ENCODE results near the gene TIMM29. TPM values are rescaled to one million over a fixed set of nuclear protein-coding genes. Genes with fewer than 3 reads are reported as not detected.

TIMM29 gene
- total RNA-seq, 1 donor from 2014 or later = 42.1 TPM

GRCh38 chr19:10887616-10888367 is 40.8 kb upstream of the TIMM29 start:
- Histone ChIP-seq H3K36me3 (ENCODE audit: control insufficient read depth, insufficient read depth, low read length) (peaks cover 2% of the 10 kb centered on the region), H3K4me3 (ENCODE audit: low read depth, low read length) (no peak overlapping the region), H3K27me3 (ENCODE audit: control insufficient read depth, insufficient read depth, low read length) (no peaks in the 10 kb centered on the region)
- peak; percentile 33 for DNase-seq (ENCODE audit: low read depth)
- FAIRE-seq = no peak
- no peak for TF ChIP-seq CTCF (IDR thresholded peaks at IDR 0.05; ENCODE audit: insufficient read depth, low read length, severe bottlenecking)

GRCh38 chr19:10888421-10888866 is 40.2 kb upstream of the TIMM29 start:
- no peaks in the 10 kb centered on the region for H3K36me3 ChIP-seq (ENCODE audit: control insufficient read depth, insufficient read depth, low read length)
- H3K4me3 ChIP-seq (ENCODE audit: low read depth, low read length) = no peak overlapping the region
- H3K27me3 ChIP-seq (ENCODE audit: control insufficient read depth, insufficient read depth, low read length) = no peaks in the 10 kb centered on the region
- TF ChIP-seq CTCF (IDR thresholded peaks at IDR 0.05; ENCODE audit: insufficient read depth, low read length, severe bottlenecking) = no peak
- DNase-seq (ENCODE audit: low read depth) (no peak), FAIRE-seq (no peak)

DNA sequence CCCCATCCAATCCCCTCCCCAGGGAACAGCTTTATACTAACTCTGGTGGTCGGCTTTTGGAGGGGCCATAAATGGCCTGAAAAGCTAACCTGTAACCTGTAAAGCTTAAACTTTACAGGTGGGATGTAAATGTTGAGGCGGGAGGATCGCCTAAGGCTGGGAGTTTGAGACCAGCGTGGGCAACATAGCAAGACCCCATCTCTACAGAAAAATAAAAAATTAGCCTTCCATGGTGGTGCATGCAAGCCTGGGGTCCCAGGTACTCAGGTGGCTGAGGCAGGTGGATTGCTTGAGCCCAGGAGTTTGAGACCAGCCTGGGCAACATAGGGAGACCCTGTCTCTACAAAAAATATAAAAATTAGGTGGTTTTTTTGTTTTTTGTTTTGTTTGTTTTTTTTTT is 38.7 kb upstream of the TIMM29 start:
- no peak for TF ChIP-seq CTCF (IDR thresholded peaks at IDR 0.05; ENCODE audit: insufficient read depth, low read length, severe bottlenecking)
- Histone ChIP-seq H3K27me3 (ENCODE audit: control insufficient read depth, insufficient read depth, low read length) (no peaks in the 10 kb centered on the region), H3K36me3 (ENCODE audit: control insufficient read depth, insufficient read depth, low read length) (peaks cover 4% of the 10 kb centered on the region), H3K4me3 (ENCODE audit: low read depth, low read length) (no peak overlapping the region)
- FAIRE-seq (no peak), DNase-seq (ENCODE audit: low read depth) (no peak)

DNA sequence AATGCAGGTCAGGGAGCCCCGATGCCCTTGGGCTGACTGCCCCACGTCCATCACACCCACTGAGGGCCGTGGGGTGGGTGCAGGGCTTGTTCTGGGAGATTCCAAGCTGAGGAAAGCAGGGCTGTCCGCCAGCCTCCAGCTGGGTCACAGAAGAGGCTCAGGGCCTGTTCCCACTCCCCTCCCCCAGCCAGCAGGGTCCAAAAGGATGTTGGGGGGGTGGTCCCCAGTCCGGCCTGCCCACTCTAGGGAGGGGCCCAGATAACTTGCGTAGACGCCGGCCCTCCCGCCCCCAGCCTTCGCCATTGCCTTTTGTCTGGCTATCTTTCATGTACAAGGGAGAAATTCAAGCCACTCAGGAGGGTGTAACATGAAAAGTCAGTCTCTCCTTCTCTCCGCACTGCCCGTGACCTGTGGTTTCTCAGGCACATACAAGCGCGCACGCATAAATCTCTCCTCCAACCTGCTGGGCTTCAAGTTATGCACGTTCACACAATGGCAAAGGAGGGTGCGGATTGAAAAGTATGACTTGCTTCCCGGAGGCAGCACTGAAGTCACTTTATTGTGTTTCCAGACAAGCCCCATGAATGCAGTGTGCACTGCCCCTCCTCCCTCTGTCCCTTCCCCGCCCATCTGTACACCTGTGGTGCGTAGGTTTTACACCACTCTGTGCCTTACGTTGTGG is 37.1 kb upstream of the TIMM29 start:
- FAIRE-seq (peak; percentile 99), DNase-seq (ENCODE audit: low read depth) (peak; percentile 92)
- Histone ChIP-seq H3K36me3 (ENCODE audit: control insufficient read depth, insufficient read depth, low read length) (peaks cover 4% of the 10 kb centered on the region), H3K27me3 (ENCODE audit: control insufficient read depth, insufficient read depth, low read length) (no peaks in the 10 kb centered on the region), H3K4me3 (ENCODE audit: low read depth, low read length) (peak overlapping the region; percentile 6)
- no peak for TF ChIP-seq CTCF (IDR thresholded peaks at IDR 0.05; ENCODE audit: insufficient read depth, low read length, severe bottlenecking)

GRCh38 chr19:10892256-10892655 is 36.4 kb upstream of the TIMM29 start:
- Histone ChIP-seq H3K4me3 (ENCODE audit: low read depth, low read length) (no peak overlapping the region), H3K36me3 (ENCODE audit: control insufficient read depth, insufficient read depth, low read length) (peaks cover 4% of the 10 kb centered on the region), H3K27me3 (ENCODE audit: control insufficient read depth, insufficient read depth, low read length) (no peaks in the 10 kb centered on the region)
- no peak for TF ChIP-seq CTCF (IDR thresholded peaks at IDR 0.05; ENCODE audit: insufficient read depth, low read length, severe bottlenecking)
- DNase-seq (ENCODE audit: low read depth) (no peak), FAIRE-seq (no peak)
